H9 (cell line): ENCODE data around the gene PTPN23. TPM values are rescaled to one million over a fixed set of nuclear protein-coding genes. Genes with fewer than 3 reads are reported as not detected.

Source experiments
- DNase-seq: peaks from one replicate; pipeline ENCODE4 v3.0.0-alpha.2; 2017
- H2AFZ ChIP-seq: one replicate; pipeline ENCODE4 v1.6.1; 2013; ENCODE audit warnings: mild to moderate bottlenecking, low read length, control low read depth, moderate library complexity
- H2AK5ac ChIP-seq: 2 replicates; pipeline ENCODE4 v1.6.1; 2013; ENCODE audit warnings: low read length, control low read depth, mixed read lengths; ENCODE audit not compliant: insufficient read length
- H2BK120ac ChIP-seq: one replicate; pipeline ENCODE4 v1.6.1; 2013; ENCODE audit warnings: low read depth, mild to moderate bottlenecking, low read length, control low read depth, inconsistent platforms; ENCODE audit not compliant: poor library complexity, severe bottlenecking
- H2BK12ac ChIP-seq: 2 replicates; pipeline ENCODE4 v1.6.1; 2013; ENCODE audit warnings: low read length, control low read depth, mixed read lengths, low read depth; ENCODE audit not compliant: insufficient read length
- H2BK15ac ChIP-seq: 2 replicates; pipeline ENCODE4 v1.6.1; 2013; ENCODE audit warnings: low read depth, low read length, control low read depth
- H2BK20ac ChIP-seq: one replicate; pipeline ENCODE4 v1.6.1; 2013; ENCODE audit warnings: low read depth, mild to moderate bottlenecking, low read length, control low read depth, inconsistent platforms; ENCODE audit not compliant: poor library complexity, severe bottlenecking
- H2BK5ac ChIP-seq: 2 replicates; pipeline ENCODE4 v1.6.1; 2013; ENCODE audit warnings: low read length, control low read depth, mixed read lengths; ENCODE audit not compliant: insufficient read length
- H3K14ac ChIP-seq: 2 replicates; pipeline ENCODE4 v1.6.1; 2013; ENCODE audit warnings: low read length, control low read depth; ENCODE audit not compliant: insufficient read depth
- H3K18ac ChIP-seq: 2 replicates; pipeline ENCODE4 v1.6.1; 2013; ENCODE audit warnings: low read depth, mild to moderate bottlenecking, mixed read lengths, low read length, control low read depth; ENCODE audit not compliant: insufficient read length
- H3K23ac ChIP-seq: 2 replicates; pipeline ENCODE4 v1.6.1; 2013; ENCODE audit warnings: low read length, control low read depth, mixed read lengths, low read depth; ENCODE audit not compliant: insufficient read length
- H3K23me2 ChIP-seq: 2 replicates; pipeline ENCODE4 v1.6.1; 2013; ENCODE audit warnings: low read depth, mild to moderate bottlenecking, mixed read lengths, low read length, control low read depth; ENCODE audit not compliant: insufficient read length, poor library complexity, severe bottlenecking
- H3K27ac ChIP-seq: 2 replicates; pipeline ENCODE4 v1.5.1; 2013; ENCODE audit warnings: low read length, control low read depth, mixed read lengths, low read depth; ENCODE audit not compliant: insufficient read length
- H3K27me3 ChIP-seq: 2 replicates; pipeline ENCODE4 v1.6.1; 2013; ENCODE audit warnings: low read length, control low read depth, inconsistent platforms; ENCODE audit not compliant: insufficient read depth
- H3K4ac ChIP-seq: 2 replicates; pipeline ENCODE4 v1.6.1; 2013; ENCODE audit warnings: low read depth, mild to moderate bottlenecking, control low read depth, inconsistent platforms, low read length, moderate library complexity
- H3K4me1 ChIP-seq: 2 replicates; pipeline ENCODE4 v1.6.1; 2013; ENCODE audit warnings: low read length, control low read depth, inconsistent platforms; ENCODE audit not compliant: insufficient read depth
- H3K4me2 ChIP-seq: 2 replicates; pipeline ENCODE4 v1.6.1; 2013; ENCODE audit warnings: low read length, control low read depth, mixed read lengths; ENCODE audit not compliant: insufficient read length, insufficient read depth
- H3K56ac ChIP-seq: 2 replicates; pipeline ENCODE4 v1.6.1; 2013; ENCODE audit warnings: low read depth, mild to moderate bottlenecking, mixed read lengths, low read length, control low read depth; ENCODE audit not compliant: insufficient read length
- H3K79me1 ChIP-seq: 2 replicates; pipeline ENCODE4 v1.6.1; 2013; ENCODE audit warnings: low read depth, mild to moderate bottlenecking, moderate library complexity, low read length, control low read depth, inconsistent platforms; ENCODE audit not compliant: insufficient read depth, poor library complexity, severe bottlenecking
- H3K79me2 ChIP-seq: 2 replicates; pipeline ENCODE4 v1.6.1; 2013; ENCODE audit warnings: low read length, control low read depth, inconsistent platforms; ENCODE audit not compliant: insufficient read depth
- H3K9ac ChIP-seq: 2 replicates; pipeline ENCODE4 v1.6.1; 2013; ENCODE audit warnings: low read length, control low read depth, mixed read lengths; ENCODE audit not compliant: insufficient read length; ENCODE audit errors: extremely low read depth
- H3K9me3 ChIP-seq: one replicate; pipeline ENCODE4 v1.6.1; 2013; ENCODE audit warnings: low read depth, low read length, inconsistent platforms; ENCODE audit not compliant: control insufficient read depth
- H3T11ph ChIP-seq: one replicate; pipeline ENCODE4 v1.6.1; 2013; ENCODE audit warnings: mild to moderate bottlenecking, low read length, control low read depth, inconsistent platforms
- H4K20me1 ChIP-seq: one replicate; pipeline ENCODE4 v1.6.1; 2013; ENCODE audit not compliant: control insufficient read depth, insufficient read length, insufficient read depth
- H4K5ac ChIP-seq: 2 replicates; pipeline ENCODE4 v1.6.1; 2013; ENCODE audit warnings: low read depth, mild to moderate bottlenecking, mixed read lengths, low read length, control low read depth; ENCODE audit not compliant: insufficient read length
- H4K8ac ChIP-seq: replicated peaks from 2 replicates; pipeline ENCODE4 v1.6.1; 2013; ENCODE audit warnings: low read length, control low read depth, mixed read lengths, low read depth; ENCODE audit not compliant: insufficient read length
- H4K91ac ChIP-seq: 2 replicates; pipeline ENCODE4 v1.6.1; 2013; ENCODE audit warnings: low read depth, mild to moderate bottlenecking, moderate library complexity, mixed read lengths, low read length, control low read depth; ENCODE audit not compliant: insufficient read length
- H3K27ac Mint-ChIP-seq, 3 experiments: 2 replicates in 2 of 3; 3 replicates in 1 of 3; pipeline ENCODE4 v1.8.0; 2020 to 2021; ENCODE audit warnings: mixed read lengths in 3 of 3, mild to moderate bottlenecking in 1 of 3, moderate library complexity in 1 of 3
- H3K27me3 Mint-ChIP-seq: 2 replicates; pipeline ENCODE4 v1.8.0; 2021; ENCODE audit warnings: low read depth, mild to moderate bottlenecking, moderate library complexity, mixed read lengths
- H3K36me3 Mint-ChIP-seq, 3 experiments: 2 replicates in 2 of 3; 3 replicates in 1 of 3; pipeline ENCODE4 v1.8.0; 2020 to 2021; ENCODE audit warnings: low read depth in 3 of 3, mixed read lengths in 3 of 3; ENCODE audit not compliant: insufficient read depth in 1 of 3
- H3K4me1 Mint-ChIP-seq, 2 experiments: 2 replicates each; pipeline ENCODE4 v1.8.0; 2020; ENCODE audit warnings: mixed read lengths in 2 of 2
- H3K4me3 Mint-ChIP-seq, 2 experiments: 2 replicates in 1 of 2; 3 replicates in 1 of 2; pipeline ENCODE4 v1.8.0; 2020 to 2021; ENCODE audit warnings: mild to moderate bottlenecking in 2 of 2, mixed read lengths in 2 of 2, moderate library complexity in 1 of 2
- H3K9me3 Mint-ChIP-seq, 2 experiments: 2 replicates in 1 of 2; 3 replicates in 1 of 2; pipeline ENCODE4 v1.8.0; 2020; ENCODE audit warnings: mild to moderate bottlenecking in 2 of 2, mixed read lengths in 2 of 2, moderate library complexity in 1 of 2
- WGBS: extraction: QIAGEN DNeasy Blood & Tissue Kit; methylation state at CpG from one replicate; pipeline ENCODE4 v1.1.7; 2013; ENCODE audit warnings: missing lambda C conversion rate, low lambda C conversion rate, mixed read lengths; ENCODE audit not compliant: insufficient read length; ENCODE audit errors: extremely low coverage; 5-methylcytosine and 5-hydroxymethylcytosine counted together
- total RNA-seq: library from RNA; stranded (reverse); gene quantifications from 2 replicates; pipeline ENCODE4 v1.2.1, GENCODE V29; 2021
- TF ChIP-seq, protein P1 (sequence below): fragments of 200-600 bp; sonication (generic); conservative IDR thresholded peaks from 3 replicates; pipeline ENCODE4 v1.8.0; 2021; ENCODE audit warnings: antibody characterized with exemption, mild to moderate bottlenecking

The PTPN23 gene
- total RNA-seq, 1 experiment from 2014 or later = 42.2 TPM

GRCh38 chr3:47404431-47404876 is 23.6 kb downstream of the PTPN23 start:
- Histone ChIP-seq H3K14ac (no peak overlapping the region), H2BK12ac (no peak overlapping the region), H3K18ac (no peak overlapping the region), H3T11ph (no peak overlapping the region), H2BK20ac (no peak overlapping the region), H3K23ac (no peak overlapping the region), H3K9me3 (no peaks in the 10 kb centered on the region), H3K79me1 (no peaks in the 10 kb centered on the region), H3K27ac (no peak overlapping the region), H3K4me1 (no peaks in the 10 kb centered on the region), H4K5ac (no peak overlapping the region), H4K91ac (no peak overlapping the region), H2BK15ac (no peak overlapping the region), H3K27me3 (no peaks in the 10 kb centered on the region), H3K9ac (no peak overlapping the region), H3K23me2 (no peaks in the 10 kb centered on the region), H2AFZ (no peak overlapping the region), H4K20me1 (no peaks in the 10 kb centered on the region), H2AK5ac (no peak overlapping the region), H3K79me2 (no peaks in the 10 kb centered on the region), H4K8ac (no peak overlapping the region), H3K4me2 (no peak overlapping the region), H3K4ac (no peak overlapping the region), H3K56ac (no peak overlapping the region), H2BK120ac (no peak overlapping the region), H2BK5ac (no peak overlapping the region)
- WGBS = no CpG with 5 or more reads among the region's 13 CpGs
- peak overlapping the region in 1 of 3 experiments; percentile 68; a peak in 1 of 7 replicates for H3K27ac Mint-ChIP-seq
- no peak overlapping the region for H3K4me3 Mint-ChIP-seq
- peaks cover 13 to 36% (median 21%) of the 10 kb centered on the region in 3 experiments; a peak in 6 of 7 replicates for H3K36me3 Mint-ChIP-seq
- peaks cover 6 to 7% of the 10 kb centered on the region in 2 experiments for H3K4me1 Mint-ChIP-seq
- TF ChIP-seq, protein P1, sequence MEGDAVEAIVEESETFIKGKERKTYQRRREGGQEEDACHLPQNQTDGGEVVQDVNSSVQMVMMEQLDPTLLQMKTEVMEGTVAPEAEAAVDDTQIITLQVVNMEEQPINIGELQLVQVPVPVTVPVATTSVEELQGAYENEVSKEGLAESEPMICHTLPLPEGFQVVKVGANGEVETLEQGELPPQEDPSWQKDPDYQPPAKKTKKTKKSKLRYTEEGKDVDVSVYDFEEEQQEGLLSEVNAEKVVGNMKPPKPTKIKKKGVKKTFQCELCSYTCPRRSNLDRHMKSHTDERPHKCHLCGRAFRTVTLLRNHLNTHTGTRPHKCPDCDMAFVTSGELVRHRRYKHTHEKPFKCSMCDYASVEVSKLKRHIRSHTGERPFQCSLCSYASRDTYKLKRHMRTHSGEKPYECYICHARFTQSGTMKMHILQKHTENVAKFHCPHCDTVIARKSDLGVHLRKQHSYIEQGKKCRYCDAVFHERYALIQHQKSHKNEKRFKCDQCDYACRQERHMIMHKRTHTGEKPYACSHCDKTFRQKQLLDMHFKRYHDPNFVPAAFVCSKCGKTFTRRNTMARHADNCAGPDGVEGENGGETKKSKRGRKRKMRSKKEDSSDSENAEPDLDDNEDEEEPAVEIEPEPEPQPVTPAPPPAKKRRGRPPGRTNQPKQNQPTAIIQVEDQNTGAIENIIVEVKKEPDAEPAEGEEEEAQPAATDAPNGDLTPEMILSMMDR = no peak
- no peaks in the 10 kb centered on the region for H3K27me3 Mint-ChIP-seq
- DNase-seq = no peak
- no peaks in the 10 kb centered on the region for H3K9me3 Mint-ChIP-seq
